HG02943 (cell line): ENCODE results near the gene MLH3.

Experiments
- ATAC-seq: cut with Tn5 transposase; IDR thresholded peaks from one replicate; pipeline ENCODE4 v1.9.1; 2021; ENCODE audit warnings: mild to moderate bottlenecking, low read depth, moderate library complexity; ENCODE audit not compliant: unreplicated experiment

MLH3 gene

DNA sequence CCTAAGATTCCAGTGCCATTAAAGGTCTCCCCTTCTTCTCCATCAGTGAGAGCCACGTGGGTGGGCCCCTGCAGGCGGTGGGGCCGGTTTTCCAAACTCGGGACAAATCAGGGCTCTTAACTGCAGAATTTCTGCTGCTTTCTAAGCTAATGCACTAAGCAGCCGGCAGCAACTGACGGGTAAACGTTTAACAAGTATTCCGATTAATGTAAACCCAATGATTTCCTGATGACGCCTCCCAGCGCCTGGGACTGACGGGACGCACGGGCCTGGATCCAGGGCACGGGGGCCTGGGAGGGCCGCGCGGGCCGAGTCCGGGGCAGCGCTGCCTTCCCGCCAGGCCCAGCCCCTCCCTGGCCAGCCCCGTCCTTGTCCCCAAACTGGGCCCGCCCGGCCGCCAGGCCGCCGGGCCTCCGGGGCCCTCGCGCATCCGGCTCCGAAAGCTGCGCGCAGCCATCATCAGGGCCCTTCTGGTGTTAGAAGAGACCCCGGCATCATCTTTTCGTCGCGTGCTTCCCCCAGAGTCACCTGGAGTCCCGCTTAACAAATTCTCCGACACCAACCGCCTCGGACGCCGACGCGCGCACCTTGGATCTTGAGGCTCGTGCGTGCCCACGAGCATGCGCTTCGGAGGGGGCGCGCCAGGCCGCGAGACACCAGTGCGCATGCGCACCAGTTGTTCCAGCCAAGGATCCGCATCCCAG, at the start of gene MLH3:
Gene MLH3, minus strand, starts transcription at position 616 of the 704 bp plus-strand sequence. CDS start 1,812 bp downstream, outside the sequence.
- peak; percentile 74 for ATAC-seq

GRCh38 chr14:75098682-75099081, 47.4 kb upstream of the MLH3 start:
- ATAC-seq = no peak

DNA sequence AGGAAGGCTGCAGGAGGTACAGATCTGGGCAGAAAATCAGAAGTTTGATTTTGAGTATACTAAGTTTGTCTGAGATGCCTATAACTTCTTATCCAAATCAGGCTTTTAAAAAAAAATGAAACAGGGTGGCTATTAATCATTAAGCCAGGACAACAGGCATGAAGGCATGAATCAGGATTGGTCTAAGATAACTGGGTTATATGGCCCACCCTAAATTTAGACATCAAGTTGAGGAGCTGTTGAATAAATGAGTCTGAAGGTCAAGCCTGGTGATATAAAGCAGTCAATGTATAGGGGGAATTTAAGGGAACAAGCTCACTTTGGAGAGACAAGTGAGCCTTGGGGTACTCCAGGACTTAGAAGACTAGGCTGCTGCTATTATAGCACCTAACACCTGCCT, 46.9 kb upstream of the MLH3 start:
- ATAC-seq = no peak

- ATAC-seq = no peak
These were observed 45.7 kb upstream of the MLH3 start for GRCh38 chr14:75096959-75097358.

DNA sequence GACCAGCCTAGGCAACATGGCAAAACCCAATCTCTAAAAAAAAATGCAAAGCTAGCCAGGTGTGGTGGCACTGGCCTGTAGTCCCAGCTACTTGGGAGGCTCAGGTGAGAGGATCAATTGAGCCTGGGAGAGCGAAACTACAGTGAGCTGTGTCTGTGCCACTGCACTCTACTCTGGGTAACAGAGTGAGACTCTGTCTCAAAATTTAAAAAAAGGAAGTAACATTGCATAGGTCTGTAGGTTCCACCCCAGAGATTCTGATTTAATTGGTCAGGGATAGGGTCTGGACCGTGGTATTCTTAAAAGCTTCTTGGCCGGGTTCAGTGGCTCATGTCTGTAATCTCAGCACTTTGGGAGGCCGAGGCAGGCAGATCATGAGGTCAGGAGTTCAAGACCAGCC, 44.4 kb upstream of the MLH3 start:
- no peak for ATAC-seq

GRCh38 chr14:75094896-75095295, 43.6 kb upstream of the MLH3 start:
- no peak for ATAC-seq

DNA sequence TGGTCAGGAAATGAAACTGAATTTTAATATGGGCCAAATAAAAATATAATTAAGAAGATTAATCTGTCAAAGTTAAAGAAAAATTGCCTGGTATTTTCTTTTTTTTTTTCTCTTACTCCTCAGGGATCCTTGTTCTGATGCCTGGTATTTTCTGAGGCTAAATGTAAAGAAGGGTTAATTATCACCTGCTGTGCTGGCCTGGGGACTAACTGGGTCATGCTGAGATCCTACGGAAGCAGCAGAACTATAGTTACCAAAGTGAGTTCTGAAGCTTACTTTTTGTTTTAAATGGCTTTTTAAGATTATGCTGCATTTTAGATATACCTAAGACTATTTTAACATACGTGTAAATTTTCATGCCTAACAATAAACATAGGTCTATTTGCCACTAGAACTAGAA, 41.4 kb upstream of the MLH3 start:
- ATAC-seq = no peak

GRCh38 chr14:75091251-75091650, 40.0 kb upstream of the MLH3 start:
- ATAC-seq = no peak

DNA sequence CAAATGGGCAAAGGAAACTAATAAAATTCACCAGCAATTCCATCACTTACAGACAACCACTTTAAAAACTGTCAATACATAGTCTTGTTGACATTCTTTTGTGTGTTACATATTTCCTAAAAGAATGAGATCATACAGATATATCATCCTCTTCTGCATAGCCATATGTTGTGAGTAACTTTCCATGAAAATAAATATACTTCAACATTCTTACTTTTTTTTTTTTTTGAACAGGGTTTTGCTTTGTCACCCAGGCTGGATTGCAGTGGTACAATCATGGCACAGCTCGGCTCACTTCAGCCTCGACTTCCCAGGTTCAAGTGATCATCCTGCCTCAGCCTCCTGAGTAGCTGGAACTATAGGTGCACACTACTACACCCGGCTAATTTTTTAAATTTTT, 39.1 kb upstream of the MLH3 start:
- no peak for ATAC-seq

- ATAC-seq = no peak
These were observed 37.5 kb upstream of the MLH3 start for GRCh38 chr14:75088566-75089373.

GRCh38 chr14:75088153-75088552, 36.9 kb upstream of the MLH3 start:
- ATAC-seq = no peak

GRCh38 chr14:75084513-75084912, 33.2 kb upstream of the MLH3 start:
- no peak for ATAC-seq

DNA sequence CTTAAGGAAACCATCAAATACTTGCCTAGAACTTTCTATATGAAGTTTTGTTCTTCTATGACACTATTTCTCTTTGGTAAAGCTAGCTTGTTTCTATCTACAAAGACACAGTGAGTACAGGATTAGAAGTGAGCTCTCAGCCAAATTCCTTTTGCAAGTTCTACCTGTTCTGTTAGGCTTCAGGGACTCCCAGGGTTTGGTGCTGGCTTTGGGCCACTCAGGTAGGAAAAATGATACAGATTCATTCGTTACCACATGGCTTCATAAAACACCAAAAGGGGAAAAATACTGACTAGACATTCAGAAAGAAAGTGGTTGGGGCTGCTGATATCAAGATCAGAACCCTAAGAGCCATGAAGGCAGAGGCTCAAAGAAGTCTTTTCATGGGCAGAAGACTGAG, 32.0 kb upstream of the MLH3 start:
- ATAC-seq = no peak

- ATAC-seq = no peak
These were observed 30.5 kb upstream of the MLH3 start for GRCh38 chr14:75081660-75082229.

DNA sequence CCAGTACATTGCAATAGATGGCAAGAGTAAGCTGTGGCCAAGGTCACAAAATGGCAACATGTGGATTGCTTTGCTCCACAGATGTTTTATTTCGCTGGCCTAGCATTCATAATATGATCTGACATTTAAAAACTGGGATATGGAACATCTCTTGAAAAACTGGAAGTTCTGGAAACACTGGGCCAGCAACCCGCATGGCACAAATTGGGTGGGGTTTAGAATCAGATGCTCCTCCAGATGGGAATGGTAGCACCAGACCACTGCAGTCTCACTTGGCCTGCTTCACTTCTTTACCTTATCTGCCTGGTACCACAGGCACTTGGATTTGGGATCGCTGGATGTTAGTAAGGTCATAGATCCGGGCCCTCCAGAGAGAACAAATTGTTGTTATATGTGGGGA, 28.3 kb upstream of the MLH3 start:
- no peak for ATAC-seq

- ATAC-seq = no peak
These were observed 26.5 kb upstream of the MLH3 start for GRCh38 chr14:75077794-75078193.

DNA sequence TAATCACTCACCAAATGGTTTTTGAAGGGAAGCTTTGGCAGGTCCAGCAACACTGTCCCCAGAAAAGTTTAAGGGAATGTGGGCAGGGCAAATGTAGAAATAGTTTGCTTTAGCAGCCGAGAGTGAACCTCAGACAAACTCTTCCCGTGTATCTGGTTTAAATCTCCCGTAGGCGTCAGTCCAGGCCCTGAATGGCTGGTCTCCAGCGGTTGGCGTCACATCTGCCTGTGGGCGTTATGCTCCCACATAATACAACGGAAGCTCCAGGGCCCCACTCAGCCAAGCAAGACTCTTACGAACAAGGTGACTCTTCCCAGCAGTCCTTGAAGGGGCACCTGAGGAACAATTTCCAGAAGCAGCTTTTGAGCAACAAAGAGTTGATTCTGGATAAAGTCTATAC, 19.1 kb upstream of the MLH3 start:
- no peak for ATAC-seq

- no peak for ATAC-seq
These were observed 18.5 kb upstream of the MLH3 start for GRCh38 chr14:75069811-75070145.

DNA sequence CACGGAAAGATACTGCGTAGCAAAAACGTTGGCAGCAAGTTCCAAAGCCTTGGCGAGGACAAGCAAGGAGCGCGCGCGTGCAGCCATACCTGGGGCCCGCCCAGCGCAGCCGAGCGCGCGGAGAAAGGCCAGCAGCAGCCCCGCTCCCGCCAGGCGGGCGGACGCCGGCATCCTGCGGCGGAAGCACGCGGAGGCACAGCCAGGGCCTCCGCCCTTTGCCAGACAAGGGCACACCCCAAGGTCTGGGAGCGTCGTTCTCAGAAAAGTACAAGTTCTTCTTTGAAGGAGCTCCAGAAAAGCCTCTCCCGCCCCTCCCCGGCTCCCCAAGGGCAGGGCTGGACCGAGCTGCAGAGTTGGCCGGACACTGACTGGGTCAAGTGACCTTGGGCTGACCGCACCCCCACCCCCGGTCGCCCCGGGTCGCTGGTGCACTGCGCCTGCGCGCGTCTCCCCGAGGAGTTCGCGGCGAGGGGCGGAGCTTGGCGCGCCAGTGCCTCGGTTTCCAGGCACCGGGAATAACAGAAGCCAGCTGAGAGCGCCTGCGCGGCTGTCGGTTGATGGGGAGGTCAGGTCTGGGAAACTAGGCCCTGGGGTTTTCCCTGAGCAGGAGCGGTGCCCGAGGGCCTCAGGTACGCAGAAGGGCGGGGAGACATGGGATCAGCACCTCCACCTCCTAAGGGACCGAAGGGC, 18.0 kb upstream of the MLH3 start, which contains the start of gene ZC2HC1C:
Gene ZC2HC1C, plus strand, starts transcription at position 521 of the 690 bp plus-strand sequence. CDS start 933 bp downstream, outside the sequence.
- no peak for ATAC-seq

DNA sequence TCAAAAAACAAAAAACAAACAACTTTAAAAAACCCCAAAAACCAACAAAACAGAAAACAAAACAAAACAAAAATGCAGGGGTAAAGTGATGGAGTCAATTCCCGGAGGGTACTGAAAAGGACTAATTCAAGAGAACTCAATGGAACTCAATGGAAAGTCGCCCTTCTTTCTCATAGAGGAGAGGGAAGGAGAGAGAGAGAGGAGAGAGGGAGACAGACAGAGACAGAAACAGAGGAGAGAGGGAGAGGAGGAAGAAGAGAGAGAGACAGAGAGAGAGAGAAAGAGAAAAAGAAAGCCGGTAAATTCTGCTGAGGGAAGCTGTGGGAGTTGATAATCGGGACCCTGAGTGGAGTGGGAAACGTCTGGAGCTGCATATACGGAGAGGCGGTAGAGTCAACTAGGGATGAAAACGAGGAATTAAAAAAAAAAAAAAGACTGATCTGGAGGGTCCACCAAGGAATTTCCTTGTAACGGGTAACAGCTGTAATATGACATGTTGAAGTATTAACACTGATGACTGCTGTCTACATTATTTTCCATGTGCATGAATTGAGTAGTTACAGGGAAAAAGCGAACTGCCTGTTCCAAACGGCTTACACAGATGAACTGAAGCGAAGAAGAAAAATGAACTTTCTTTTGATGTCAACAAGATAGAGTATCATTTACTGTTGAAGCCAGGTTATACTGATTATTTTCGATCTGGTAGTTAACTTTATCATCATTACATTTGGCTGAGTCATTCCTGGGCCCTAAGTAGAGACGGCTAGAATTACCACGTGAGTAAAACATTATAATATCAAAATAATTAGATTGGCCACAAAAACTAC, 17.2 kb upstream of the MLH3 start:
- no peak for ATAC-seq
